GM21619 (cell line): ENCODE results near the gene ASCL3.
"Not testable (repeated sequence)": the region's sequence is repeated elsewhere in the genome, so short reads cannot be mapped to it uniquely, and the experiment has no call there.

Experiments used
- ATAC-seq: cut with Tn5 transposase; IDR thresholded peaks from one replicate; pipeline ENCODE4 v1.9.1; 2021; ENCODE audit not compliant: unreplicated experiment

ASCL3 gene

DNA sequence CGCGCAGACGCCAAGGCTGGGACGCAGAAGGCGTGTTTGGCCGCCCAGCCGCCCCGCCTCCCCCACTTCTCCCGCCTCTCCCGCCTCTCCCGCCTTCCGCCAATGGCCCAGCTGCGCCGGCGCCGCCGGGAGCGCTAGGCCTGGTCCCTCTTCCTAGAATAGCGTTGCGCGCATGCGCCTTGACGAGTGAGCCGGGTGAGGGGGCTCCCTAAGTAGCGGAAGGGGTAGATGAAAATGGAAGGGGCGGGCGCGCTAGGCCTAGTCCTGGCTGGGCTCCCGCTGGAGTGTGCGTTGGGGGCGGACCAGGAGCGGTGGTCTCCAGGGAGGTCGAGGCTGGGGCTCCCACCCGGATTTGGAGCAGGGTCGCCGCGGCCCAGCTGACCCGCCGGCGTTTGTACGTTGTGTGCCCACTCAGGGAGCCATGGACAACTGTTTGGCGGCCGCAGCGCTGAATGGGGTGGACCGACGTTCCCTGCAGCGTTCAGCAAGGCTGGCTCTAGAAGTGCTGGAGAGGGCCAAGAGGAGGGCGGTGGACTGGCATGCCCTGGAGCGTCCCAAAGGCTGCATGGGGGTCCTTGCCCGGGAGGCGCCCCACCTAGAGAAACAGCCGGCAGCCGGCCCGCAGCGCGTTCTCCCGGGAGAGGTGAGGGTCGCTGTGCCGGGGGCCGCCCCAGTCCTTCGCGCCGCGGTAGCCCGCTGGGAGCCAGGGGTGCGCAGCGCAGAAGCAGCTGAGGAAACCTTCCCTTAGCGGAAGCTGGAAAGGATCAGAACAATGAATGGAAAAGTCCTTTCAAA, 31.6 kb downstream of the ASCL3 start, which contains the start of gene AKIP1:
Gene AKIP1 (plus strand): TSS at position 161 of the 795 bp plus-strand sequence. CDS start 261 bp downstream, at position 422.
- ATAC-seq: peak; percentile 76

DNA sequence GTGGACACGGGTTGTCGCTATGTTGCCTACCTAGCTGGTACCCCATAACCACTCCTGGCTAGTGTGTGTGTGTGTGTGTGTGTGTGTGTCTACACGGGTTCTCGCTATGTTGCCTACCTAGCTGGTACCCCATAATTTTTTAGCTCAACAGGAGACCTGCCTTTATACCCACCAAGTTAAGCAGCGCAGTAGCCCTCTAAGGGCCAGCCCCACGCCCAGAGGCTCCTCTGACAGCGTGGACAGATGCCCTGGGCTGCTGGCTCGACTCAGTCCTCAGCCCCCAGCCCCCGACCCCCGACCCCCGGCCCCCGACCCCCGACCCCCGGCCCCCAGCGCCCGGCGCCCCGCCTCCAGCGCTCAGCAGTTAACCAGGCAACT, 32.2 kb downstream of the ASCL3 start:
- ATAC-seq: peak; percentile 14

DNA sequence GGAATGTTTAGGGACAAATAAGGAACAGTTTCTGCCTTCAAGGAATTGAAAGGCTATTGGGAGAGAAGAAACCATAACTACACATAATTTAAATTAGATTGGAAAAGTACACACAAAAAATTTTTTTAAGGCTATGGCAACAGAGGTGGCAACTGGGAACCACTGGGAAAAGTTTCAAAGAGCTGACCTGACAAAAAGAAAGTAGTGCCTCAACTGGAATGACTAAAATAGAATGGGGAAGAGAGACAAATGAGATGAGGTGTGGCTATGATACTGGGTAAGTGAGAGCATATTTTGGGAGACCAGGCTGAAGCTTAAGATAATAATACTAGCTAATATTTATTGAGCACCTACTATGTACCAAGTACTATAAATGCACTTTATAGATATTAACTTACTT, 34.7 kb downstream of the ASCL3 start:
- no peak for ATAC-seq

DNA sequence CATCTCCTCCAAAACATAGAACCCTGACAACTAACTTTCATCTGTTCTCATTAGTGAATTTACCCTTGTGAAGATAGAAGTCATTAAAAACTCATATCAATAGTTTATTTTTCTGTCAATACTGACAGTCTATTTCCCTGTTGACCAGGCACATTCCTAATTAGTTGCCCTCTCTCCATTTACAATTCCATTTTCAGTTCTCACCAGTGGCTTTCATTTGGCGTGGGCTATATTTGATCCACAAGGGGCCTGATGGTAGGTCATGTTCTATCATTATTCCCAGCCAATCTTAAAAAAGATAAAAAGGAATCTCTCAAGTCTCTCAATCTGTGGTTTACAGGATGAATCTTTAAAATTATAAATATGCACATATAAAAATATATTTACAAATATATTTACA, 35.7 kb downstream of the ASCL3 start:
- ATAC-seq: no peak

DNA sequence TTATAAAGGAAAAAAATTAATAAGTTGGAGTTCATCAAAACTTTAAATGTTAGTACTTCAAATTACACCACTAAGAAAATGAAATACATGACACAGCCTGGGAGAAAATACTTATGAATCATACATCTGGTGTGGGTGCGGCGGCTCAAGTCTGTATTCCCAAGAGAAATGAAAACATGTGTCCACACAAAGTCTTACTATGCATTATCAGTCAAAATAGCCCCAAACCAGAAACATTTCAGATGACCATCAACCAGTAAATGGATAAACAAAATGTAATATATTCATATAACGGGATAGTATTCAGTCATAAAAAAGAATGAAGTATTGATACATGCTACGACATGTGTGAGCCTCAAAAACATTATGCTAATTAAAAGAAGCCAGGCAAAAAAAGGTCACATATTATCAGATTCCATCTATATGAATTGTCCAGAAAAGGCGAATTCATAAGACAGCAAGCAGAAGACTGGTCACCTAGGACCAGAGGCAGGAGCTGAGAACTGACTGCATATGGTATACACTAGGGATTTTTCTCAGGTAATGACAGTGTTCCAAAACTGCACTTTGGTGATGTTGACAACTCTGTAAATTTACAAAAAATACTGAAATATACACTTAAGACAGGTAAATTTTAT, 37.2 kb downstream of the ASCL3 start:
- no peak for ATAC-seq

DNA sequence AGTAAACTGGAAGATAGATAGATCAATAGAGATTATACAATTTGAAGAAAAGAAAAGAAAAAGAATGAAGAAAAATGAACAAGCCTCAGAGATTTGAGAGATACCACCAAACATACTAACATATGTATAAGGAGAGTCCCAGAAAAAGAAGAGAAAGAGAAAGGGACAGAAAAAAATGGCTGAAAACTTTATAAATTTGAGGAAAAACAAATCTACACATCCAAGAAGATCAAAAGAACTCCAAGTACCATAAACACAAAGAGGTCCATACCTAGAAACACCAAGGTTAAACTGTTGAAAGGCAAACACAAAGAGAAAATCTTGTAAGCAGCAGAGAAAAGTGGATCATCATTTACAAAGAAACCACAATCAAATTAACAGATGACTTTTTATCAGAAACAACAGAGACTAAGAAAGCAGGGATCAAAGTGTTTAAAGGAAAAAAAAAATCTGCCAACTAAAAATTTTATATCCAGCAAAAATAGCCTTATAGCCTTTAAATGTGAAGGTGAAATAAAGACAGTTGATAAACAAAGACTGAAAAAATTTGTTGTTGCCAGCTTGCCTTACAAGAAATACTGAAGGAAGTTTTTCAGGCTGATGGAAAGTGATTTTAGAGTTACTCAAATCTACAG, 43.6 kb downstream of the ASCL3 start:
- ATAC-seq: no peak

DNA sequence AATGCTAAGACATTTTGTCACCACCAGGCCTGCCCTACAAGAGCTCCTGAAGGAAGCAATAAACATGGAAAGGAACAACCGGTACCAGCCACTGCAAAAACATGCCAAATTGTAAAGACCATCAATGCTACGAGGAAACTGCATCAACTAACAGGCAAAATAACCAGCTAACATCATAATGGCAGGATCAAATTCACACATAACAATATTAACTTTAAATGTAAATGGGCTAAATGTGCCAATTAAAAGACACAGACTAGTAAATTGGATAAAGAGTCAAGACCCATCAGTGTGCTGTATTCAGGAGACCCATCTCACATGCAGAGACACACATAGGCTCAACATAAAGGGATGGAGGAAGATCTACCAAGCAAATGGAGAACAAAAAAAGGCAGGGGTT, 51.6 kb downstream of the ASCL3 start:
- ATAC-seq: not testable (repeated sequence)
